ENCODE data around the gene UGT3A1.

DNA sequence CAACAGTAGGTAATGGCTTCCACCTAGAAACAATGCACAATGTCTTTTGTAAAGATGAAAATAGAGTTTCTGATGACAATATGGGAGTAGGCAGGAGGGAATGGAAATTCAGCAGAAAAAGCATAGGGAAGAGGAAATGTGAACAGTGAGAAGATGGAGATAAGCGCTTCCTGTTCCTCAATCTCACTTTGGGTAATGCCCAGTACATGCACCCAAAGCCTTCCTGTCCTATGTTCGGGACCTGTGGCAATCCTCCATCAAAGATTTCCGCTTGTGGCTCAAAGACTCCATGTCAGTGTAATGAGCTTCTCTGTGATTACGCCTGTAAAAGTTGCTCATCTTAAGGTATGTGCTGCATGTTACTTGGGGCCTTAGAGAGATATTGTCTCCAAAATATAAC is 2.7 kb downstream of the UGT3A1 start:
- no peak for TF ChIP-seq POLR2AphosphoS5 (IDR thresholded peaks at IDR 0.05; ENCODE audit: low read depth, low read length)
- no peak for TF ChIP-seq SIN3A (IDR thresholded peaks at IDR 0.05; ENCODE audit: borderline replicate concordance, insufficient read depth, low read length)
- TF ChIP-seq, protein P1, sequence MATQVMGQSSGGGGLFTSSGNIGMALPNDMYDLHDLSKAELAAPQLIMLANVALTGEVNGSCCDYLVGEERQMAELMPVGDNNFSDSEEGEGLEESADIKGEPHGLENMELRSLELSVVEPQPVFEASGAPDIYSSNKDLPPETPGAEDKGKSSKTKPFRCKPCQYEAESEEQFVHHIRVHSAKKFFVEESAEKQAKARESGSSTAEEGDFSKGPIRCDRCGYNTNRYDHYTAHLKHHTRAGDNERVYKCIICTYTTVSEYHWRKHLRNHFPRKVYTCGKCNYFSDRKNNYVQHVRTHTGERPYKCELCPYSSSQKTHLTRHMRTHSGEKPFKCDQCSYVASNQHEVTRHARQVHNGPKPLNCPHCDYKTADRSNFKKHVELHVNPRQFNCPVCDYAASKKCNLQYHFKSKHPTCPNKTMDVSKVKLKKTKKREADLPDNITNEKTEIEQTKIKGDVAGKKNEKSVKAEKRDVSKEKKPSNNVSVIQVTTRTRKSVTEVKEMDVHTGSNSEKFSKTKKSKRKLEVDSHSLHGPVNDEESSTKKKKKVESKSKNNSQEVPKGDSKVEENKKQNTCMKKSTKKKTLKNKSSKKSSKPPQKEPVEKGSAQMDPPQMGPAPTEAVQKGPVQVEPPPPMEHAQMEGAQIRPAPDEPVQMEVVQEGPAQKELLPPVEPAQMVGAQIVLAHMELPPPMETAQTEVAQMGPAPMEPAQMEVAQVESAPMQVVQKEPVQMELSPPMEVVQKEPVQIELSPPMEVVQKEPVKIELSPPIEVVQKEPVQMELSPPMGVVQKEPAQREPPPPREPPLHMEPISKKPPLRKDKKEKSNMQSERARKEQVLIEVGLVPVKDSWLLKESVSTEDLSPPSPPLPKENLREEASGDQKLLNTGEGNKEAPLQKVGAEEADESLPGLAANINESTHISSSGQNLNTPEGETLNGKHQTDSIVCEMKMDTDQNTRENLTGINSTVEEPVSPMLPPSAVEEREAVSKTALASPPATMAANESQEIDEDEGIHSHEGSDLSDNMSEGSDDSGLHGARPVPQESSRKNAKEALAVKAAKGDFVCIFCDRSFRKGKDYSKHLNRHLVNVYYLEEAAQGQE (IDR thresholded peaks at IDR 0.05; ENCODE audit: insufficient read depth in 1 of 2, low read depth in 2 of 2, low read length in 2 of 2): no peak
